HG03378 (cell line): ENCODE measurements around the gene LRBA.

ENCODE experiments used
- ATAC-seq: cut with Tn5 transposase; IDR thresholded peaks from one replicate; pipeline ENCODE4 v1.9.1; 2021; ENCODE audit warnings: mild to moderate bottlenecking, moderate library complexity; ENCODE audit not compliant: unreplicated experiment

The LRBA gene

GRCh38 chr4:150598909-150599308, 416.2 kb downstream of the LRBA start:
- ATAC-seq = no peak

DNA sequence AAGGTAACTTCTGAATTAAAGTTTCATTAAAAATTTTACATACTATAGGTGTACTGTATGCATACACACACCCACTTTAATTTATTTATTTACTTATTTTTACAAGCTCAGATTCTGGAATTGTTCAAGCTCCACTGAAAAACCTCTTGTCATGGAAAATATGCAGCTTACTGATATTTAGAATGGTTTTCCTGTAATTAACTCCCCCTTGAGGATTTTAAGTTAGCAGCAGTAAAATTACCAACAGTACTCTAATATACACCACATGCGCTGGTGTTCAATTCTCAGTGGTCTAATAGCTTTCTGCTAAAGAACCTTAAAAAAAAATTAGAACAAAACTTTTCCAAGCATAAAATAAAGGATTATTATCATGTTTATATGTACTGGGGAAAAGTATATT, 421.1 kb downstream of the LRBA start:
- no peak for ATAC-seq

DNA sequence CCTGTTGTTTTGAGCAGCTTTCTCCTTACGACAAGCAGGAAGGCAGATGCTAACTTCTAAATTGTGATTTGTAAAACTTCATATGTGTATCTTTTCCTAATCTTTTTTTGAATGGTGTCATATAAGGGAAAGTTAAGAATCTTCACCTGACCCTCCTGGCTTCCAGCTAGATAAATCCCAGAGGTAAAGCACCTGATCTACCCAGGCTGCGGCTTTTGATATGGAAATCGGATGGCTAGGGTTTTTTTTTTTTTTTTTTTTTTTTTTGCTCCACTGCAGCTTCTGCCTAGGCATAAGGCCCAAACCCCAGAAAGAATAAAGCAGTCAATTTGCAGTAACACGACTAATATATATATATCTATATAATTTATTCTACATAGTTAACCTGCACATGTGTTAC, 423.2 kb downstream of the LRBA start:
- no peak for ATAC-seq

- no peak for ATAC-seq
These were observed 423.7 kb downstream of the LRBA start for GRCh38 chr4:150591406-150591805.

DNA sequence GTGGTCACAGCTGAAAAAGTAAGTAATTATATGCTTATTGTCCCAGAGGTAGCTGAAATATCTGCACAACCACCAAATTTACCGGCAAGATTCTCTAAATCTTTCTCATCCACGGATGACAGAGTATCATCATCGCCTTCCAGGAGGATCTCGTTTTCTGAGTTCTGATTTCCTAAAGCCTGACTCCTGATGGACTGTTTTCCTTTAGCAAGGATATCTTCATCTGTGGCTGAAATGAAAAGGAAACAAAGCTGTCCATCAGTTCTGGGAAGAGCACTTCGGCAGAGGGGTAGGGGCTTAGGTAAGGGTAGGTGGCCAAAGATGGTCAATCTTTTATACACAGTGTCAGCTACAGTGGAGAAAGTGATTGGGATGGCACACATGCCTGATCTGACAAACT, 424.5 kb downstream of the LRBA start:
- ATAC-seq = no peak

GRCh38 chr4:150589157-150589556, 425.9 kb downstream of the LRBA start:
- no peak for ATAC-seq

GRCh38 chr4:150588316-150588715, 426.8 kb downstream of the LRBA start:
- no peak for ATAC-seq

DNA sequence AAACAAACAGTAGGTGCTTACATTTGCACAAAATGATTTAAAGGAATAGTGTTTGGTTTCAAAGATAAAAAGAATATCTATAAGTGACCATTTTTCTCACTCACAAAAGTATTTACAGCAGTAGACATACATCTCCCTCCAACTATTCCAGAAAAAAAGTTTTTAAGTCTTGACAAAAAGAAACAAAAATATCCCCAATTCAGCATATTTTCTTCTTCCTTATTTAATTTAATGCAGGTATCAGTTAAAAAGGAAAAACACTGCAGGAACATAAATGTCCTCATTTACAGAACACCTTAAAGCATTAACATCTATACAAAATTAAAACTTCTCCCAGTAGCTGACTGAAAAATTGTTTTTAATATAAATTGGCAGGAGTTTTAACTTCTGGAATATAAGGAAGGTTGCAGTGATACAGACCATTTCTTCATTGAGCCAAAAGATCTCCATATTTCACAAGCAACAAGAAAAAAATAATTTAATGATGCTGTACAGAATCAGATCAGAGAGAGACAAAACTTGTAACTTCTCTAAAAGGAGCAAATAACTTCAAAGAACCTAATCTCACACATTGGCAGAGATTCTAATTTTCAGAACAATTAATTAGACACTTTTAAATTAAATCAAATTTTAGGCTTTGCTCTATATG, 428.8 kb downstream of the LRBA start:
- ATAC-seq = no peak

- no peak for ATAC-seq
These were observed 429.5 kb downstream of the LRBA start for GRCh38 chr4:150585611-150586010.

DNA sequence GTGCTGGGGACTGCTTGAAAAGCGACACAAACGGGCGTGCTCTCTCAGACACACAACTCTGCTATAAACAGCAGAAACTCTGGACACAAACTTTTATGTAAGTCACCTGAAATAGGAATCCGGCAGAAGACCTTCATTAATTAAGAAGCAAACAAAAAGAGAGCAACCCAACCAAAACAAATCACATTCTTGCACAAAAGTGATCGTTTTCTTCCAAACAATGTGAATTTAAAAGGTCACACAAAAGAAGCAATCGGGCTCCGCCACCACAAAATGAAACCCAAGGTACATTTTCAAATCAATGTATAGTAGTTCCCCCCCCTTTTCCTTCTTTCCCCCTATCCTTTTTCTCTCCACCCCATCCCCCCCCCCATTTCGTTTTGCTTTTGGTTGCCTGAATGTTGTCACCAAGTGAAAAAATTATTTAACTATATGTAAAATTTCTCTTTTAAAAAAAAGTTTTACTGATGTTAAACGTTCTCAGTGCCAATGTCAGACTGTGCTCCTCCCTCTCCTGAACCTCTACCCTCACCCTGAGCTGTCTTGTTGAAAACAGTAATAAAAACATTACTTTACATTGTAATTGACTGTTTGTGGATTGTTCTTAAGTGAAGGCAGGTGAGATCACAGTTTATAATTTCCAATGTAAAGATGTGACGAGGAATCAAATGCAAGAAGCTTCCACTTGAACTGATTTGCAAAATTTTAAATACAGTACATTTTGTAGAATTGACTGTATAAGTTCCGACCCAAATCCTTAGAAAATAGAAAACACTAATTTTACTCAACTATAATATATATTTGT, 430.8 kb downstream of the LRBA start:
- no peak for ATAC-seq

DNA sequence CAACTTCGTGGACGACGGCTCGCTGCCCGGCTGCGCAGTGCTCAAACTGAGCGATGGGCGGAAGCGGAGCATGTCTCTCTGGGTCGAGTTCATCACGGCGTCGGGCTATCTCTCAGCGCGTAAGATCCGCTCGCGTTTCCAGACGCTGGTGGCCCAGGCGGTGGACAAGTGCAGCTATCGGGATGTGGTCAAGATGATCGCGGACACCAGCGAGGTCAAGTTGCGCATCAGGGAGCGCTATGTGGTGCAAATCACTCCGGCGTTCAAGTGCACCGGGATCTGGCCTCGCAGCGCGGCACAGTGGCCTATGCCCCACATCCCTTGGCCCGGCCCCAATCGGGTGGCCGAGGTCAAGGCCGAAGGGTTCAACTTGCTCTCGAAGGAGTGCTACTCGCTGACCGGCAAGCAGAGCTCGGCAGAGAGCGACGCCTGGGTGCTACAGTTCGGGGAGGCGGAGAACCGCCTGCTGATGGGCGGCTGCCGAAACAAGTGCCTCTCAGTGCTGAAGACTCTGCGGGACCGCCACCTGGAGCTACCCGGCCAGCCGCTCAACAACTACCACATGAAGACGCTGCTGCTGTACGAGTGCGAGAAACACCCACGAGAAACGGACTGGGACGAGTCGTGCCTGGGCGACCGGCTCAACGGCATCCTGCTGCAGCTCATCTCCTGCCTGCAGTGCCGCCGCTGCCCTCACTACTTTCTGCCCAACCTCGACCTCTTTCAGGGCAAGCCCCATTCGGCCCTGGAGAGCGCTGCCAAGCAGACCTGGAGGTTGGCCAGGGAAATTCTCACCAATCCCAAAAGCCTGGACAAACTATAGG, 431.6 kb downstream of the LRBA start:
- ATAC-seq = no peak

- no peak for ATAC-seq
These were observed 432.2 kb downstream of the LRBA start for GRCh38 chr4:150582873-150583286.

- ATAC-seq = no peak
These were observed 432.8 kb downstream of the LRBA start, which contains the start of gene MAB21L2 for GRCh38 chr4:150582146-150582872. MAB21L2 (plus strand) TSS chr4:150582151; CDS start chr4:150583030, 879 bp downstream.

DNA sequence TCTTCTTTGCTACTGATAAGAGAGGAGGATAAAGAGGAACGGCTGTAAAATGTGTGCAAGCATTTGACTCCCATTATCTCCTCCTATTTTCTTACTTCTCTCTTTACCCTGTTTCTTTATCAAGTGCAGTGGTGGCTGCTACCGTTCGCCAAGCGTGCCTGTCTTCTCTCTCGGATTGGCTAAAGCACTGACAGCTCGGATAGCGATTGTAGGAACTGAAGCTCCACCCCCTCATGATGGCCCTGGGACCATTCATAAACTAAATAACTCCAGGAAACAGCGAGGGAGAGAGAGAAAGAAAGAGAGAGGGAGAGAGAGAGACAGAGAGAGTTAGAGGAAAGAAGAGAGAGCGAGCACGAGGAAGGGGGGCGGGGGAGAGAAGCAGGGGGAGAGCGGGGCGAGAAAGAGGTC, 433.4 kb downstream of the LRBA start:
- no peak for ATAC-seq

- ATAC-seq = no peak
These were observed 434.0 kb downstream of the LRBA start for GRCh38 chr4:150581056-150581605.

GRCh38 chr4:150580306-150580705, 434.8 kb downstream of the LRBA start:
- no peak for ATAC-seq

DNA sequence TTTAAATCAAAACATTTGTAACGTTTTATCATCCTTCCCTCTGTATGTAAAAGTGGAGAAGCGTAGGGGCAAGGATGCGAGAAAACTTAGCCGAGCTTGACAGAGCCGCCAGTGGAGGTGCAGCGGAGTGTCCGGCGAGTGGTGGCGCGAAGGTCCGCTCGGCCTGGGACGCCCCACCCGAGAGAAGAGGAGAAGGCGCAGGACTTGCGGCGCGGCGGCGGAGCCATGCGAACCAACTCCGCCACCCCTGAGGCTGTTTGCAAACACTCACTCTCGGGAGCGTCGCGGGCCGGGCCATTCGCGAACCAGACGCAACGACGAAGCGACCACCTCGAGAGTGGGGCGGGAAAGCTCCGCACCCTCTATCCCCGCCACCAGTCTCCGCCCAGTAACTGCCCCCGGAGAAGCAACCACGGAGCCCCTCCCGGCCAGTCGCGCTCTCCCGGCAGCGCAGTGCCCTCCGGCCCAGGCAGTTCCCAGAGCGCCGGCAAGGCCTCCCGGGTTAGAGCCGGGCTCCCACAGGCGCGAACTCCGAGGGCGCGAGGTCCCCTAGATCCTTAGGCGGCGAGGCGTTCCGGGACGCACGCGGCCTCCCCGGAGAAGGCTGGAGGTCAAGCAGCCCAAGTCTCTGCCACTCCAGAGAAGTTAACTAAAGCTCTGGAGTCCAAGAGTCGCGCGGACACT, 435.4 kb downstream of the LRBA start:
- ATAC-seq = no peak

- no peak for ATAC-seq
These were observed 436.2 kb downstream of the LRBA start for GRCh38 chr4:150578745-150579501.

GRCh38 chr4:150577796-150578195, 437.3 kb downstream of the LRBA start:
- ATAC-seq = no peak
